IPS-NIHi11 (cell line): ENCODE data around the gene CSNK1G2.

Source experiments
- DNase-seq: peaks from one replicate; pipeline ENCODE4 v3.0.0; 2012; ENCODE audit warnings: mixed read lengths, low spot score

Gene CSNK1G2

GRCh38 chr19:2018752-2019151 is 77.8 kb downstream of the CSNK1G2 start:
- DNase-seq = no peak

DNA sequence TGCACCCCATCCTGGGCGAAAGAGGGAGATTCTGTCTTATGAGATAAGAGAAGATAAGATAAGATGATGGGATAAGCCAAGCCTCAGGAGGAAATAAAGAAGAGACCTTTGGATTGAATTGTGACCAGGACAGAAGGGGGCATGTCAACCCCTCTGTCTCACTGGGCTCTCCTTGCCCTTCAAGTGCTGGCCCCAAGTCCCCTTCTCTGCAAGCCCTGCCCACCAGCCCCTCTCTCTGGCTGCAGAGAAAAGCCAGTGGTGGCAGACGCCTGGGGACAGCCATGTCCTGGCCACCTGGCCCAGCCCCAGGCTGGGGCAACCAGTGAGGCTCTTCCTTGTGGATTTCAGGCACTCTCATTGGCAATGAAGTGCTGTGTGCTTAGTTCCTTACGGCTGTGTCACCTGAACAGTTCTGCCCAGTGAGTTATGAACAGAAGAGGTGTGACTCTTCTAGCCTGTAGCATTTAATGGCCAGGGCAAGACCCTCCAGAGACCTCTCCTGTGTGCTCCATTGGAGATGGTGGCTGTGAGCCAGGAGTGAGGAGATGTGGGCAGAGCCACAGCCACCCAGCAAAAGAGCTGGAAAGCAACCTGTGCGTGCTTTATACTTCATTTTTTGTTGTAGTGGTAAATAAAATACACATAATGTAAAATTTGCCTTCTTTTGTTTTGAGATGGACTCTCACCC is 80.6 kb downstream of the CSNK1G2 start:
- no peak for DNase-seq

- no peak for DNase-seq
These were observed 81.3 kb downstream of the CSNK1G2 start for GRCh38 chr19:2022289-2022688.

DNA sequence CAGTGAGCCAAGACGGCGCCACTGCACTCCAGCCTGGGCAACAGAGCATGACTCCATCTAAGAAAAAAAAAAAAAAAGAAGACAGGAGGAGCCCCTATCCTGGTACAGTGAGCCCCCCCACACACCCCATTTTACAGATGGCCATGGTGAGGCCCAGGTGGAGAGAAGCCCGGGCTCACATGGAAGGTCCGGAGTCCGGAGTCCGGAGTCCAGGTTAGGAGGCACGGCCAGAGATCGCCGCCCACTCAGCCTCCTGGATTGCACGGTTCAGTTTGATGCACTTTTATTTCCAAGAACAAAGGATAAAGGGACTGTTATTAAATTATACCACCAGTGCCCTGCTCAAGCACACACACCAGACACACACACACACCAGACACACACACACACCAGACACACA is 85.8 kb downstream of the CSNK1G2 start:
- DNase-seq = no peak

GRCh38 chr19:2027361-2027760 is 86.4 kb downstream of the CSNK1G2 start:
- no peak for DNase-seq
